ENCODE data around the gene WNK4.
"Not testable (repeated sequence)": the region's sequence is repeated elsewhere in the genome, so short reads cannot be mapped to it uniquely, and the experiment has no call there.

The WNK4 gene

DNA sequence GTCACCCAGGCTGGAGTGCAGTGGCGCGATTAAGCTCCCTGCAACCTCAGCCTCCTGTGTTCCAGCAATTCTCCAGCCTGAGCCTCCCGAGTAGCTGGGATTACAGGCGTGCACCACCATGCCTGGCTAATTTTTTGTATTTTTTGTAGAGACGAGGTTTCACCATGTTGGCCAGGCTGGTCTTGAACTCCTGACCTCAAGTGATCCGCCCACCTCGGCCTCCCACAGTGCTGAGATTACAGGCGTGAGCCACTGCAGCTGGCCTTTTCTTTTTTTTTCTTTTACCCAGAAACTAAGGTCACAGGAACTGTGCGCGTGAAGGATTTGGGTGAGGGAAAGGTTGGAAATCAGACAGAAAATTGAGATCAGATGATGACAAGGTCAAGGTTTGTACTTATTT is 10.4 kb upstream of the WNK4 start:
- in situ Hi-C loops (cut with MboI; ENCODE audit: low sequenced_read_pairs), result not testable (repeated sequence)

DNA sequence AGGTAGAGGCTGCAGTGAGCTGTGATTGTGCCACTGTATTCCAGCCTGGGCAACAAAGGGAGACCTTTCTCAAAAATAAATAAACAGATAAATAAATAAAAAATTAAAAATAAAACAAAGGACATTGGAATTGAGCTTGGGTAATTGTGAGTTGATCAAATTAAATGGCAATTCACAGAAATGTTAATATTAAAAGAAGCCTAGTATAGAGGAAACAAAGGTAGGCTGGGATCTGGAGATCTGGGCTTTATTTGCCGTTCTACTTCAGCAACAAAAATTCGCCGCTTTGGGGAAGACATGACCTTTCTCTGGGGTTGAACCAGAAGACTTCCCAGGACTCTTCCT is 7.5 kb upstream of the WNK4 start:
- in situ Hi-C loops (cut with MboI; ENCODE audit: low sequenced_read_pairs), result no loop called here

DNA sequence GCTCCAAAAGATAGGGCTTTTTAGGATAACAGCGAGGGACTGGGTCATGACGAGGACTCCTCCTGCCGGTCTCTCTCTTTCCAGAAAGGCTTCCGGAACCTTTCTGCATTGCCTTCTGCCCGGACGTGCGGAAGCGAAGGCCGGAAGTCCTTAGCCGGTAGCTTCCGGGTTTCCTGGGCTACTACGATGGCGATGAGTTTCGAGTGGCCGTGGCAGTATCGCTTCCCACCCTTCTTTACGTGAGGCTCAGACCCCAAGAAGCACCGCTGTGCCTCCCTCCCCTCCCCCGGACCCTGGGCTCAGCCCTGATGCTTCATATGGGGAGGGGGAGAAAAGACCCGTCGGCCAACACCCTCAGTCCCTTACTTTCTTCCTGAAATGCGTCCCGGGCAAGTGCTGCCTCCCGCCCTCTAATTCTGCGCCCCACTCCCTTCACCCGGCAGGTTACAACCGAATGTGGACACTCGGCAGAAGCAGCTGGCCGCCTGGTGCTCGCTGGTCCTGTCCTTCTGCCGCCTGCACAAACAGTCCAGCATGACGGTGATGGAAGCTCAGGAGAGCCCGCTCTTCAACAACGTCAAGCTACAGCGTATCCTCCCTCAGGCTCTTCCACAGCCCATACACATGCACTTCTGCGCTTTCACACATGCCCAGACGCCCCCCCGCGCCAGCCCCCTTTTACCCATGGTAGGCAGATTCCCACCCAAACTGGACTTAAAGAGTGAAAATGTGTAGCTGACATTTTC is 6.9 kb upstream of the WNK4 start, which contains the start of gene VPS25:
Gene VPS25 (plus strand): TSS at position 160 of the 746 bp plus-strand sequence. CDS start 27 bp downstream, at position 187.
- in situ Hi-C loops (cut with MboI; ENCODE audit: low sequenced_read_pairs), result no loop called here

DNA sequence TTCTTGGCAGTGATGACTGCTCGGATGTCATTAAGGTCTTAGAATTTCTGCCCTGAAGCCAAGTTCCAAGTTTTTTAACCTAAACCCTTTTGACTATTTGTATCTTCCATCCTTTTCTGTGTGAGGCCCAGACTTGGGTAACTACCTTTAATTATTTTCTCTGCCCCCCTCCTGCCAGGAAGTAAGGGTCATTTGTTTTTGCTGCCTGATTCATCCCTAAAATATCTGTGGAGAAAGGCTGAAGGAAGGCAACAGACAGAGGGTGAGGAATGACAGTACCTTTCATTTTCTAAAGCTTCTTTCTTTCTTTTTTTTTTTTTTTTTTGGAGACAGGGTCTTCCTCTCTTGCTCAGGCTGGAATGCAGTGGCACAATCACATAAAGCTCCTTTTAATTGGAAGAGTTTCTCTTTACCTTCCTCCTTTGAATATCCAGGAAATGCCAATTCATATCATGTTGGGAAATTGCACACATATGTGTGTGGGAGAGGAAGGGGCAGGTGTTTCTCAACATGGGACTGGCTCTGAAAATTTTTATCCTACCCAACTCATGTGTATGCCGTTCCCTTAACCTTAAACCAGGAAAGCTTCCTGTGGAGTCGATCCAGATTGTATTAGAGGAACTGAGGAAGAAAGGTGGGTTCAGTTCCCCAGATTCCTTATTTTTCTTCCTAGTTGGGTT is 6.2 kb upstream of the WNK4 start:
- in situ Hi-C loops (cut with MboI; ENCODE audit: low sequenced_read_pairs), result no loop called here

DNA sequence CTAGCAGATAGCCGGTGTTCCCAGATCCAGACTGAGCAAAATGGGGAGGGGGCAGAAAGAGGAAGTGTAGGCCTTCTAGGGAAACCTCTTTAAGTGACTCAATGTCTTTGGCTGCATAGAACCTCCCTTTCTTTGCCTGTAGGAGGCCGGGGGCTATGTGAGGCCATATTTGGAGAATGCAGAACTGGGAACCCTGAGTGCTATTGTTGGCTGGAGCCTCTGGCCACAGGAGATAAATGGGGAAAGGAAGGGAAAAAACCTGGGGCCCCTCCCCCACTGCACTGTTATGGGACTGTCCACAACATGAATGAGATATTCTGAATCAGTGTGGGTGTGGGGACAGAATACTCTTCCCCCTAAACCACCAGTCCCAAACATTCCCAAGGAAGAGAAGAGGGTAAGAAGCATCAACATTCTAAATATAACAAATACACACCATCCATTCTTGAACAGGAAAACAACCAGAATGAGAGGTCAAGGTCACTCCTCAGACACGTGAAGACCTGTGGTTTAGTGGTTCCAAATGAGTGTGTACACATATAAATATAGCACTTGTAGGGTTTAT is 4.8 kb upstream of the WNK4 start:
- in situ Hi-C loops (cut with MboI; ENCODE audit: low sequenced_read_pairs), result no loop called here

DNA sequence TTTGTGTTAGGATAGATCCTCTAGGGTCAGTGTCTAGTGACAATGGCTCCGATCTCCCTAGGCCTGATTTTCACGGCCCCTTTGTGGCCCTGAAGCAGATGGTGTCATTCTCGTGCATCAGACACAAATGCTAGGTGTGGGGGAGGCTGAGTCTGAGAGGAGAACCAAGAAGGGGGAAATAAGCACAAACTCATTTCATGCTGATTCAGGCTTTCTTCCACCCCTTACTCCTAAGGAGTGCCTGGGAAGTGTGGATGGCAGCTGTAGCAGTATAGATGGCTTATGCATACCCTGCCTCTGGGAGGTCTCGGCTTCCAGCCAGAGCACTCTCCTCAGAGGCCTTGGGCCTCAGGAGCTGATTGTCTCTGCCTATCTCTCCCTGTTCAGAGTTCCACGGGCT is 1.8 kb upstream of the WNK4 start:
- in situ Hi-C loops (cut with MboI; ENCODE audit: low sequenced_read_pairs), result no loop called here

DNA sequence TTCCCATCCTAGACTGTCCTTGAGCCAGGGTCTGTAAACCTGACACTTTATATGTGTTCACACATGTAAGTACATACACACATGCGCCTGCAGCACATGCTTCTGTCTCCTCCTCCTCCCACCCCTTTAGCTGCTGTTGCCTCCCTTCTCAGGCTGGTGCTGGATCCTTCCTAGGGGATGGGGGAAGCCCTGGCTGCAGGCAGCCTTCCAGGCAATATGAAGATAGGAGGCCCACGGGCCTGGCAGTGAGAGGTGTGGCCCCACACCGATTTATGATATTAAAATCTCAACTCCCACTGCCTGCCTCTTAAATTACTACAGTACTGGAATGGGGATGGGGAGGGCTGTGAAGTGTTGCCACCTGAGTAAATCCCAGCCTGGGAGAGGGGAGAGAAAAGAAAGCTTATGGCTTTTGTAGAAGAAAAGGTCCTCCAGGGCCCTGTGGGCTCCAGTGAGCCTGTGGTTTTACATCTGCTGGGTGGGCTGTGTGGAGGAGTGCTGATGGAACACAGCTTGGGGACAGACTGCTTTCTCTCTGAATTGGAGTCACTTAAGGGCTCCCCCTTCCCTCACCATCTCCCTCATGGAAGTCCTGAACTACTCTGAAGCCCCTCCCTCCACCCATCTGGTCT is 990 bp upstream of the WNK4 start:
- in situ Hi-C loops (cut with MboI; ENCODE audit: low sequenced_read_pairs), result no loop called here

DNA sequence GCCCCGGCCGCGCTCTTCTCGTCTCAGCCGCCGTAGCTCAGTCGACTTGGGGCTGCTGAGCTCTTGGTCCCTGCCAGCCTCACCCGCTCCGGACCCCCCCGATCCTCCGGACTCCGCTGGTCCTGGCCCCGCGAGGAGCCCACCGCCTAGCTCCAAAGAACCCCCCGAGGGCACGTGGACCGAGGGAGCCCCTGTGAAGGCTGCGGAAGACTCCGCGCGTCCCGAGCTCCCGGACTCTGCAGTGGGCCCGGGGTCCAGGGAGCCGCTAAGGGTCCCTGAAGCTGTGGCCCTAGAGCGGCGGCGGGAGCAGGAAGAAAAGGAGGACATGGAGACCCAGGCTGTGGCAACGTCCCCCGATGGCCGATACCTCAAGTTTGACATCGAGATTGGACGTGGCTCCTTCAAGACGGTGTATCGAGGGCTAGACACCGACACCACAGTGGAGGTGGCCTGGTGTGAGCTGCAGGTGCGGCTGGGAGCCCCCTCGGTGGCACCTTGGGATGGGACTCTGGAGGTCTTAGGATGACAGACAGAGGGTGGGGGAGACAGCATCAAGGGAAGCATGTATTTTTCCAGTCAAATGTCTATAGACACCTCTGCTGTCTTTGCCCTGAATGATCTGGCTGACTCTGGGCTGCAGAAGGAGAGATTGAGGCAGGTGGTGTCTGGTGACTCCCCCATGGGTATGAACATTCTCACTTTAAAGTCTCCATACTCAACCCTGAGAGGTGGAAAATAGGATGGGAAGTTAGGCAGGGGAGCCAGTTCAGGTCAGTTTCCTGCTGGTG is 635 bp downstream of the WNK4 start:
- in situ Hi-C loops (cut with MboI; ENCODE audit: low sequenced_read_pairs), result no loop called here

DNA sequence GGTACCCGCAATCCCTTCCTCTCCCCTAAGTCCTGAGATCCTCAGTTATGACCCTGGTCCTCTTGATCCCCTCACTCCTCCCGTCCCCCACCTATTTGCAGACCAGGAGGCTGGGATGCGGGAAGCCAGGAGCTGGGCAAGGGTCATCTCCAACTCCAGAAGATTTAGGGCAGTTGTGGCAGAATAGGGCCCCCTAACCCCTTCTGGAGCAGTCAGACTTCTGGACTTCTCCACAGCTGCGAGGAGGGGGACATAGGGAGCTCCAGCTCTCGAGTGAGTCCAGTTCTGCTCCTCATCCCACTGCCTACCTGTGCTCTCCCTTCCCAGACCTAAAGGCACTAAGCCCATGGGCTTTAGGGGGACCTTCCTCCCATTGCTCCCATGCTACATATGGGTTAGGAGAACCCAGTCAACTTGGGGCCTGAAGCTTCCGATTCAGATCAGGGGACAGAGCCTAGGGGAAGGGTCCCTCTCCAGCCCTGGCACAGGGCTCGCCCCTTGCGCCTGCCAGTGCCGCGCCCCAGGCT is 1.3 kb downstream of the WNK4 start:
- in situ Hi-C loops (cut with MboI; ENCODE audit: low sequenced_read_pairs), result no loop called here

DNA sequence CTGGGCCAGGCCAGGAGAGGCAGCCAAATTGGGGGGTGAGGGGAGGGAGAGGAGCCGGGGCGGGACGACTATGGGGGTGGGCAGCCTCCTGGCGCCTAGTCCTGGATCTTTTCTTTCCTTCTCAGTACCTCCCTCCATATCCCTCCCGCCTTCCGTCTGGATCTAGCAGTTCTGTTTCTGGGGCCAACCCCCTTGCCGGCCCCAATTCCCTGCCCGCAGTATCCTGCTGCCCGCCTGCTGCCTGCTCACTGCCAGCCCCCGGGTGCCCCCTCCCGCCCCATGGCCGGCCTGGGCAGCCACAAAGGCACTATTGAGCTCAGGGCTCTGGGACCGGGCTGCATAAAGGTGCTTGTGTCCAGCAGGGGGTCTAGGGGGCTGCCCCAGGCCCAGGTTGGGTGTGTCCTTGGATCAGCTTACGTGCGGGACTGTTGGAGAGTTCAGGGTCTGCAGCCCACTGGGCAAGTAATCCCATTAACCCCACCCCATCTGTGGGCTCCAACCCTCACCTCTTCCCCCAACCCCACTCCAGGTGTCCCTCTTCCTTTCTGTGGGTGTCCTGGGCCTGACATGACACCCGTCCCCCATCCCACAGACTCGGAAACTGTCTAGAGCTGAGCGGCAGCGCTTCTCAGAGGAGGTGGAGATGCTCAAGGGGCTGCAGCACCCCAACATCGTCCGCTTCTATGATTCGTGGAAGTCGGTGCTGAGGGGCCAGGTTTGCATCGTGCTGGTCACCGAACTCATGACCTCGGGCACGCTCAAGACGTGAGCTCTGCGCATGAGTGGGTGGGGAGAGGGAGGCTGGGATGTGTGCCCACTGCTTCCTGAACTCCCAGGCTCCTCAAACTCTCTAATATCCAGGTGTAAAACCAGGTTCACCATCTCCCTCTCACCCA is 2.0 kb downstream of the WNK4 start:
- in situ Hi-C loops (cut with MboI; ENCODE audit: low sequenced_read_pairs), result no loop called here

DNA sequence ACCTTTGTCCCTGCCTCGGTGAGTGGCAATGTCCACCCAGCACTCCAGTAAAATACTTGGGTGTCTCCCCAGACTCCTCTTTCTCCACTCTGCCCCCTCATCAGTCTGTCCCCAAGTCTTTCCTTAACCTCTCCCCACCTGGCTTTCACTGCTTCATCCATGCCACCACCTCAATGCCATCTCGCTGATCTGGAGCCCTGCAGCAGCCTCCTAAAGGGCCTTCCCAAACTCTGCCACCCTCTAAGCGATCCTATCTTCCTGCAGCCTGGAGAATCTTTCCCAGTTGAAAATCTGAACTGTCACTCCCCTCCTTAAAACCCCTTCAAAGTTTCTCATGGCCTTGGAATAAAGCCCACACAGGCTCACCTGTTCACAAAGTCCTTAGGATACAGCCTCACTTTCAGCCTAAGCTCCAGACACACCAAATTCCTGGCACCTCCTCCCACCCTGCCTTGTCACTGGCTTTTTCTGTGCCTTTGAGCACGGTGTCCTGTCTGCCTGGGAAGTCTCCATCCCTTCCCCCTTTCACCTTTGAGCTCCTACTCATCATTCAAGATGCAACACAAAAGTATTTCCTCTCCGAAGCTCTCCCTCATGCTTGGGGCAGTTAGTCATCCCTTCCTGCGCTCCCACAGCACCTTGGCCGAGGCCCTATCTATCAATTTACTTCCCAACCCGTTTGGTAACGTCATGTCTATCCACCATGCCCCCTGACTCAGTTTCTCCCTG is 2.8 kb downstream of the WNK4 start:
- in situ Hi-C loops (cut with MboI; ENCODE audit: low sequenced_read_pairs), result no loop called here

DNA sequence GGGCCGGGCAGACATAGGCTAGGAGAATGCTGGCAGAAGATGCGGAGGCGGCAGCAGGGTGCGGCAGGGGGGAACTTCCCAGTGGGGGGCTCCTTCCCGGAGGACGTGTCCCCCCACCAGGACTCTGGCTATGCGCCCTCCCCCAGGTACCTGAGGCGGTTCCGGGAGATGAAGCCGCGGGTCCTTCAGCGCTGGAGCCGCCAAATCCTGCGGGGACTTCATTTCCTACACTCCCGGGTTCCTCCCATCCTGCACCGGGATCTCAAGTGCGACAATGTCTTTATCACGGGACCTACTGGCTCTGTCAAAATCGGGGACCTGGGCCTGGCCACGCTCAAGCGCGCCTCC is 3.4 kb downstream of the WNK4 start:
- in situ Hi-C loops (cut with MboI; ENCODE audit: low sequenced_read_pairs), result no loop called here

DNA sequence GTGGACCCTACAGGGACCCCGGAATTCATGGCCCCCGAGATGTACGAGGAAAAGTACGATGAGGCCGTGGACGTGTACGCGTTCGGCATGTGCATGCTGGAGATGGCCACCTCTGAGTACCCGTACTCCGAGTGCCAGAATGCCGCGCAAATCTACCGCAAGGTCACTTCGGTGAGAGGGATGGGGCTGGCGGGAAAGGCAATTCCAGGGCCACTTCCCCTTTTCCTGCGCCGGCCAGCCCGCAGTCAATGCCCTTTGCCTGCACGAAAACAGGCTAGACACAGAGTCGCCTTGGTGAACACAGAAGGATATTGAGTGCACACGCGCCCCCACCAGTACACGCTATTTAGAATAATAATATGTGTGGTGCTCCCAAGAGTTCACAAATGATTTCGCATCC is 4.0 kb downstream of the WNK4 start:
- in situ Hi-C loops (cut with MboI; ENCODE audit: low sequenced_read_pairs), result no loop called here

DNA sequence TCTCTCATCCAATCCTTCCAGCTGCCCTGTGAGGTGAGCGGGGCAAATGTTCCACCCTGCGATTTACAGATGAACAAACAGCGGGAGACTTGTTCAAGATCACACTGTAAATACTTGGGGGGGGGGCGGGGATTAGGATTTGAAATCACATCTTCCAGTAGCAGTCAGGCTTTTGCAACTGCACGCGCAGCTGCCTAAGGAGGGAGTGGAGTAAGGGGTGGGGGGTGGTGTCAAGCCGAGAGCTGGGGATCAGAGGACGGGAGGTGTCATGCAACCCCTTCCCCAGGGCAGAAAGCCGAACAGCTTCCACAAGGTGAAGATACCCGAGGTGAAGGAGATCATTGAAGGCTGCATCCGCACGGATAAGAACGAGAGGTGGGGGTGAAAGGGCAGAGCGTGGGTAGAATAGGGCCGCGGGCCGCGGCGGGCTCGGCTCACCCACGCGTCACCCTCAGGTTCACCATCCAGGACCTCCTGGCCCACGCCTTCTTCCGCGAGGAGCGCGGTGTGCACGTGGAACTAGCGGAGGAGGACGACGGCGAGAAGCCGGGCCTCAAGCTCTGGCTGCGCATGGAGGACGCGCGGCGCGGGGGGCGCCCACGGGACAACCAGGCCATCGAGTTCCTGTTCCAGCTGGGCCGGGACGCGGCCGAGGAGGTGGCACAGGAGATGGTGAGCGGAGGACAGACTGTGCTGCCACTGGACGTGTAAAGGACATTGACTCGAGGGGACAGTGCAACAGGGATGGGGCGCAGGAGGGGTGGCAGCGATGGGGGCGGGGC is 4.6 kb downstream of the WNK4 start:
- in situ Hi-C loops (cut with MboI; ENCODE audit: low sequenced_read_pairs), result no loop called here

DNA sequence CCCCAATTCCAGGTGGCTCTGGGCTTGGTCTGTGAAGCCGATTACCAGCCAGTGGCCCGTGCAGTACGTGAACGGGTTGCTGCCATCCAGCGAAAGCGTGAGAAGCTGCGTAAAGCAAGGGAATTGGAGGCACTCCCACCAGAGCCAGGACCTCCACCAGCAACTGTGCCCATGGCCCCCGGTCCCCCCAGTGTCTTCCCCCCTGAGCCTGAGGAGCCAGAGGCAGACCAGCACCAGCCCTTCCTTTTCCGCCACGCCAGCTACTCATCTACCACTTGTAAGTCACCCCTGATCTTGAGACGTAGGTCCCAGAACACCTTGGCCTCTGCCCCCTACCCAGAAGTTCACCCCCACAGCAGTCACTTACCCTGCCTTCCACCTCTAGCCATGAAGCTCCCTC is 6.9 kb downstream of the WNK4 start:
- in situ Hi-C loops (cut with MboI; ENCODE audit: low sequenced_read_pairs), result no loop called here

DNA sequence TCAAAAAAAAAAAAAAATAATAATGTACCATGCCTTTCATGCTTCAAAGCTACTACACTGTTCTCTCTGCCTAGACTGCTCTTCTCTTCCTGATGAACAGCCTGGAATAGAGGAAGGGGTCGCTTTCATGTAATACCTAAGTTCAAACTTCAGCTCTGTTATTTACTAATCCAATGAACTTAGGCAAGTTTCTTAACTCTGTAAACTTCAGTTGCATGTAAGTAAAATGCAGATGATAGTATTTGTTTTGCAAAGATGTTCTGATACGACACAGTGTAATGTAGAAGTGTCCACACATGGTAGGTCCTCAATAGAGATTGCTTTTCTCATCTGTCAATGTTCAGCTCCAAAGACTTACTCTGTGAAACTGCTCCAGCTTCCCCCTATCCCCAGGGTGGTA is 11.5 kb downstream of the WNK4 start:
- in situ Hi-C loops (cut with MboI; ENCODE audit: low sequenced_read_pairs), result no loop called here

DNA sequence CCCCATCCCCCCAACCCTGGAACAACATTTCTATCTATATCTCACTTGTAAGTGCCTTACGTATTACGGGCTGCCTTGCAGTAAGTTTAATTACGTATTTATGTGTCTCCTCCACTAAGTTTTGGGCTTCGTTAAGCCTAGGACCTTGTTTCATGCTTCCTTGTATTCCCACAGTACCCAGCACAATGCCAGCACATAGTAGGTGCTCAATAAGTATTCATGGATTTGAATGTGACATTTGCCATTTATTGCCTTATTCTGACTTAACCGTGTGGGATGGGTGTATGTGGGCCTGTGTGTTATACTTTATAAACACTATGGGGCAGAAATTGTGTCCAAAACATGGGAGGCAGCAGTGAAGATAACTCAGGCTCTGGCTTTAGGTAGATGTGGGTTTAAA is 12.1 kb downstream of the WNK4 start:
- in situ Hi-C loops (cut with MboI; ENCODE audit: low sequenced_read_pairs), result no loop called here

DNA sequence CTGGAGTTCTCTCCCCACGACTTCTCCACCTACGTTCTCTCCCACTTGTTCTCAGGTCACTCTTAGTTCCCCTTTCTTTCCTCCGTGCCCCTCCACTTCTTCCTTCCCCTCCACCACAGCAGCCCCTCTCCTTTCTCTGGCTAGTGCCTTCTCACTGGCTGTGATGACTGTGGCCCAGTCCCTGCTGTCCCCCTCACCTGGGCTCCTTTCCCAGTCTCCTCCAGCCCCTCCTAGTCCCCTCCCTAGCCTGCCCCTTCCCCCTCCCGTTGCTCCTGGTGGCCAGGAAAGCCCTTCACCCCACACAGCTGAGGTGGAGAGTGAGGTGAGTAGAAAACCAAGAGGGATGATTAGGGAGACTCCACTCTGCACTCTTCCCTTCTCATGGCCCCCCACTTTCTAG is 14.7 kb downstream of the WNK4 start:
- in situ Hi-C loops (cut with MboI; ENCODE audit: low sequenced_read_pairs), result no loop called here

DNA sequence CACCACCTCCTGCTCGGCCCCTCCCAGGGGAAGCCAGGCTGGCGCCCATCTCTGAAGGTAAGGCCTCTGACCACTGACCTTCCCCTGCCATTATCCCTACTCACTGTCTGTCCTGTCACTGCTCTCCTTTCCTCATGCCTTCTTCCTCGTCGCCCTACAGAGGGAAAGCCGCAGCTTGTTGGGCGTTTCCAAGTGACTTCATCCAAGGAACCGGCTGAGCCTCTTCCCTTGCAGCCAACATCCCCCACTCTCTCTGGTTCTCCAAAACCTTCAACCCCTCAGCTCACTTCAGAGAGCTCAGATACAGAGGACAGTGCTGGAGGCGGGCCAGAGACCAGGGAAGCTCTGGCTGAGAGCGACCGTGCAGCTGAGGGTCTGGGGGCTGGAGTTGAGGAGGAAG is 15.1 kb downstream of the WNK4 start:
- in situ Hi-C loops (cut with MboI; ENCODE audit: low sequenced_read_pairs), result no loop called here

Measured in HL-60/S4 treated with retinoic acid at 250 ng/mL for 4 days and 3 days (cell line).